Right cardiac atrium (tissue), 5 donors: ENCODE data around the gene ANKRD66. TPM values are rescaled to one million over a fixed set of nuclear protein-coding genes. Genes with fewer than 3 reads are reported as not detected.

Experiments
- ATAC-seq, 2 donors: fragments of 200-7000 bp; cut with Tn5 transposase; one replicate each; pipeline versions ENCODE4 v1.8.0 to v1.9.1; 2020; ENCODE audit warnings: moderate library complexity in 2 of 2, mild to moderate bottlenecking in 1 of 2
- DNase-seq, 3 donors: peaks; one replicate each; pipeline ENCODE4 v3.0.0-alpha.2; 2020
- H3K27ac ChIP-seq: one replicate; pipeline ENCODE4 v1.5.1; 2013; ENCODE audit warnings: mild to moderate bottlenecking, low read length, control low read depth, moderate library complexity
- H3K27me3 ChIP-seq: one replicate; pipeline ENCODE4 v1.6.1; 2013; ENCODE audit not compliant: control insufficient read depth, insufficient read depth
- H3K4me1 ChIP-seq: one replicate; pipeline ENCODE4 v1.6.1; 2013; ENCODE audit warnings: low read length; ENCODE audit not compliant: control insufficient read depth, insufficient read depth
- H3K4me3 ChIP-seq: one replicate; pipeline ENCODE4 v1.5.1; 2013; ENCODE audit warnings: low read length, control low read depth
- H3K9me3 ChIP-seq: one replicate; pipeline ENCODE4 v1.6.1; 2013; ENCODE audit warnings: low read length; ENCODE audit not compliant: control insufficient read depth
- WGBS: extraction: QIAGEN DNeasy Blood & Tissue Kit; methylation state at CpG from one replicate; pipeline ENCODE4 v1.1.7; 2013; 5-methylcytosine and 5-hydroxymethylcytosine counted together
- intact Hi-C, 4 donors: fragments of 100-400 bp; cut with DNase I; formaldehyde crosslinking; loops; one replicate each; pipeline versions ENCODE4 v1.11.0 to v1.14.0; 2022 to 2023
- polyA plus RNA-seq: library from polyadenylated mRNA; stranded (reverse); fragments of 200-250 nt; gene quantifications from one replicate; pipeline ENCODE4 v1.2.3, GENCODE V29; 2013
- total RNA-seq, 4 donors: library from RNA; stranded (reverse); fragmentation: NEBNext Ultra II Directional; extraction: Animal tissue kit (Norgen Biotek cat#: 25700); gene quantifications; one replicate each; pipeline ENCODE4 v1.2.1, GENCODE V29; 2021
- donor health status: healthy with polysubstance abuse.
- donor health status: DM: no; HTN: yes; CAD: no.
- donor health status: DM: no; HTN: no; CAD: no.
- donor health status: DM: no; HTN: yes; CAD: no; lungs with severe emphysema.
- donor health status: DM: yes; HTN: yes; CAD: no.

The ANKRD66 gene
- total and polyA plus RNA-seq, 5 donors, result not detected

- Histone ChIP-seq H3K4me1 (peaks cover 1% of the 10 kb centered on the region), H3K9me3 (no peaks in the 10 kb centered on the region), H3K27ac (no peak overlapping the region), H3K4me3 (no peak overlapping the region), H3K27me3 (no peaks in the 10 kb centered on the region)
- intact Hi-C loops, result no loop called here
- ATAC-seq (no peak), DNase-seq (no peak)
- 0% methylated on average over 1 of the region's 1 CpG for WGBS
Observed at GRCh38 chr6:46792635-46793034, 45.9 kb downstream of the ANKRD66 start.

- intact Hi-C loops, result no loop called here
- ATAC-seq, result no peak
Observed at GRCh38 chr6:46793138-46793537, 46.4 kb downstream of the ANKRD66 start, which contains the start of gene MEP1A. Gene MEP1A (plus strand): TSS chr6:46793389. CDS start chr6:46793399, 10 bp downstream.

GRCh38 chr6:46794068-46794467 is 47.3 kb downstream of the ANKRD66 start:
- Histone ChIP-seq H3K4me3 (no peak overlapping the region), H3K9me3 (no peaks in the 10 kb centered on the region), H3K27ac (no peak overlapping the region), H3K4me1 (no peaks in the 10 kb centered on the region), H3K27me3 (no peaks in the 10 kb centered on the region)
- ATAC-seq (no peak), DNase-seq (no peak)
- intact Hi-C loops, result no loop called here
- WGBS, result 81% methylated on average over 3 of the region's 3 CpGs

More at GRCh38 chr6:46793138-46793537, 46.4 kb downstream of the ANKRD66 start, which contains the start of gene MEP1A:
- no peak within 1 kb of the TSS for H3K4me3 ChIP-seq
- H3K27me3 ChIP-seq, result no peaks in the 10 kb centered on the region
- H3K9me3 ChIP-seq, result no peaks in the 10 kb centered on the region
- H3K4me1 ChIP-seq, result peaks cover 1% of the 10 kb centered on the region
- H3K27ac ChIP-seq, result no peak within 1 kb of the TSS
- no peak for DNase-seq
- 85% methylated on average over 8 of the region's 8 CpGs for WGBS

GRCh38 chr6:46795816-46796215 is 49.1 kb downstream of the ANKRD66 start:
- intact Hi-C loops, result no loop called here
- H3K9me3 ChIP-seq, result no peaks in the 10 kb centered on the region
- no peaks in the 10 kb centered on the region for H3K4me1 ChIP-seq
- 87% methylated on average over 3 of the region's 3 CpGs for WGBS
- ATAC-seq (no peak), DNase-seq (no peak)
- no peak overlapping the region for H3K27ac ChIP-seq
- no peaks in the 10 kb centered on the region for H3K27me3 ChIP-seq
- H3K4me3 ChIP-seq, result no peak overlapping the region

- Histone ChIP-seq H3K27me3 (no peaks in the 10 kb centered on the region), H3K4me3 (no peak overlapping the region), H3K9me3 (no peaks in the 10 kb centered on the region), H3K27ac (no peak overlapping the region), H3K4me1 (no peaks in the 10 kb centered on the region)
- intact Hi-C loops, result no loop called here
- DNase-seq, result no peak
- WGBS, result 42% methylated on average over 5 of the region's 5 CpGs
- ATAC-seq, result no peak
Observed at GRCh38 chr6:46796848-46797580, 50.3 kb downstream of the ANKRD66 start.

GRCh38 chr6:46799657-46800056 is 52.9 kb downstream of the ANKRD66 start:
- intact Hi-C loops, result no loop called here
- no peaks in the 10 kb centered on the region for H3K27me3 ChIP-seq
- 40% methylated on average over 1 of the region's 1 CpG for WGBS
- H3K4me1 ChIP-seq, result no peaks in the 10 kb centered on the region
- ATAC-seq (no peak), DNase-seq (no peak)
- no peak overlapping the region for H3K4me3 ChIP-seq
- H3K9me3 ChIP-seq, result no peaks in the 10 kb centered on the region
- H3K27ac ChIP-seq, result no peak overlapping the region

- no peak for ATAC-seq
- Histone ChIP-seq H3K9me3 (no peaks in the 10 kb centered on the region), H3K4me3 (no peak overlapping the region), H3K27ac (no peak overlapping the region), H3K4me1 (no peaks in the 10 kb centered on the region), H3K27me3 (no peaks in the 10 kb centered on the region)
- intact Hi-C loops, result no loop called here
- DNase-seq, result no peak
- WGBS, result 67% methylated on average over 1 of the region's 1 CpG
Observed at GRCh38 chr6:46808806-46809205, 62.1 kb downstream of the ANKRD66 start.

Other genes with a start within 250 kb of the ANKRD66 start
- gene CYP39A1, start 94.1 kb upstream of the ANKRD66 start, total RNA-seq, result 1 to 10 TPM; 6.9 to 8.7 (median 7.1) TPM
- gene CYP39A1, start 94.1 kb upstream of the ANKRD66 start, polyA plus RNA-seq, result 3.3 TPM
- gene SLC25A27, start 94.0 kb upstream of the ANKRD66 start, total RNA-seq, result 10 to 100 TPM; 15.5 to 19.9 (median 17.7) TPM
- gene SLC25A27, start 94.0 kb upstream of the ANKRD66 start, polyA plus RNA-seq, result 17.0 TPM
- 1 to 10 TPM in 1 of 4 donors, under 1 TPM in 3; 0.38 to 1.2 (median 0.66) TPM for gene TDRD6, start 59.0 kb upstream of the ANKRD66 start, total RNA-seq
- gene TDRD6, start 59.0 kb upstream of the ANKRD66 start, polyA plus RNA-seq, result 0.27 TPM
- gene PLA2G7, start 11.6 kb upstream of the ANKRD66 start, total RNA-seq, result under 1 TPM; 0.31 to 0.71 (median 0.47) TPM
- gene PLA2G7, start 11.6 kb upstream of the ANKRD66 start, polyA plus RNA-seq, result 0.16 TPM
- gene MEP1A, start 46.5 kb downstream of the ANKRD66 start, total RNA-seq, result not detected
- not detected for gene MEP1A, start 46.5 kb downstream of the ANKRD66 start, polyA plus RNA-seq
- gene ADGRF5, start 175.0 kb downstream of the ANKRD66 start, total RNA-seq, result 10 to 100 TPM; 27.1 to 61.9 (median 40.4) TPM
- 23.9 TPM for gene ADGRF5, start 175.0 kb downstream of the ANKRD66 start, polyA plus RNA-seq